CD4-positive, CD25-positive, alpha-beta regulatory T cell (primary cell): Measurements from ENCODE around the gene AURKAIP1. TPM values are rescaled to one million over a fixed set of nuclear protein-coding genes. Genes with fewer than 3 reads are reported as not detected.
A peak's percentile ranks its signal among the peaks of the same experiment; 100 is the strongest.

Source experiments
- ATAC-seq, 2 donors: fragments of 150-1000 bp; cut with Tn5 transposase; one replicate each; pipeline ENCODE4 v1.10.0; 2021; ENCODE audit warnings: low read depth in 2 of 2, moderate number of reproducible peaks in 2 of 2, moderate library complexity in 1 of 2
- DNase-seq, 3 donors: peaks; one replicate each; pipeline versions ENCODE4 v3.0.0 to v3.0.0-alpha.2; 2012 to 2022; ENCODE audit warnings: mixed read lengths in 1 of 3
- H3K27ac ChIP-seq: one replicate; pipeline ENCODE4 v1.7.0; 2013; ENCODE audit warnings: mild to moderate bottlenecking, low read length; ENCODE audit not compliant: insufficient read depth, poor library complexity, severe bottlenecking
- H3K27me3 ChIP-seq: one replicate; pipeline ENCODE4 v1.7.0; 2013; ENCODE audit warnings: low read length; ENCODE audit not compliant: control insufficient read depth, insufficient read depth
- H3K36me3 ChIP-seq: one replicate; pipeline ENCODE4 v1.7.0; 2013; ENCODE audit warnings: mild to moderate bottlenecking, low read length, moderate library complexity; ENCODE audit not compliant: control insufficient read depth, insufficient read depth
- H3K4me1 ChIP-seq: 2 replicates; pipeline ENCODE4 v1.7.0; 2013; ENCODE audit warnings: mild to moderate bottlenecking, low read length; ENCODE audit not compliant: insufficient read depth, control insufficient read depth, poor library complexity, severe bottlenecking
- H3K4me3 ChIP-seq: one replicate; pipeline ENCODE4 v1.7.0; 2013; ENCODE audit warnings: low read depth, mild to moderate bottlenecking, low read length, moderate library complexity
- H3K9me3 ChIP-seq, 2 experiments: 1 replicate in 1 of 2; 2 replicates in 1 of 2; pipeline ENCODE4 v1.7.0; 2013; ENCODE audit warnings: low read length in 2 of 2, mild to moderate bottlenecking in 1 of 2, moderate library complexity in 1 of 2; ENCODE audit not compliant: control insufficient read depth in 2 of 2
- H3K27ac Mint-ChIP-seq, 3 donors: one replicate each; pipeline ENCODE4 v1.8.0; 2020 to 2022; ENCODE audit warnings: mild to moderate bottlenecking in 3 of 3, mixed read lengths in 3 of 3, moderate library complexity in 2 of 3
- H3K27me3 Mint-ChIP-seq: one replicate; pipeline ENCODE4 v1.8.0; 2022; ENCODE audit warnings: mild to moderate bottlenecking, mixed read lengths
- H3K36me3 Mint-ChIP-seq: one replicate; pipeline ENCODE4 v1.8.0; 2020; ENCODE audit warnings: mixed read lengths
- H3K4me1 Mint-ChIP-seq, 4 donors: one replicate each; pipeline ENCODE4 v1.8.0; 2020 to 2022; ENCODE audit warnings: mixed read lengths in 4 of 4, mild to moderate bottlenecking in 1 of 4
- H3K4me3 Mint-ChIP-seq, 4 donors: one replicate each; pipeline ENCODE4 v1.8.0; 2020 to 2022; ENCODE audit warnings: mild to moderate bottlenecking in 4 of 4, mixed read lengths in 4 of 4, moderate library complexity in 3 of 4
- H3K9me3 Mint-ChIP-seq, 7 donors: one replicate each; pipeline ENCODE4 v1.8.0; 2020 to 2022; ENCODE audit warnings: mixed read lengths in 7 of 7, mild to moderate bottlenecking in 3 of 7, moderate library complexity in 2 of 7
- polyA plus RNA-seq, 4 donors: library from polyadenylated mRNA; unstranded; fragments of 300-500 nt; fragmentation: Illumina TruSeq; gene quantifications; one replicate each; pipeline ENCODE4 v1.2.3, GENCODE V29; 2021
- total RNA-seq: library from RNA; stranded (reverse); gene quantifications from one replicate; pipeline ENCODE4 v1.2.3, GENCODE V29; 2022

Gene AURKAIP1
- total and polyA plus RNA-seq, 5 donors from 2014 or later = 76.0 to 190 (median 153) TPM

- Histone ChIP-seq H3K9me3 (no peaks in the 10 kb centered on the region), H3K4me3 (peak overlapping the region; percentile 61), H3K4me1 (peaks cover 43% of the 10 kb centered on the region), H3K36me3 (no peaks in the 10 kb centered on the region), H3K27ac (peak overlapping the region; percentile 78), H3K27me3 (no peaks in the 10 kb centered on the region)
- Mint-ChIP-seq H3K27ac (peak overlapping the region in 2 of 3 donors; percentile 48 to 65), H3K9me3 (no peaks in the 10 kb centered on the region), H3K4me1 (peaks cover 0 to 45% (median 8%) of the 10 kb centered on the region in 4 donors), H3K36me3 (no peaks in the 10 kb centered on the region), H3K4me3 (peak overlapping the region; percentile 75 to 89 (median 83)), H3K27me3 (no peaks in the 10 kb centered on the region)
- ATAC-seq (no peak), DNase-seq (peak in 1 of 3 donors; percentile 61)
These were observed 48.9 kb downstream of the AURKAIP1 start for GRCh38 chr1:1326075-1326605.

- H3K27ac ChIP-seq = peak overlapping the region; percentile 78
- H3K27me3 ChIP-seq = no peaks in the 10 kb centered on the region
- no peaks in the 10 kb centered on the region for H3K9me3 ChIP-seq
- H3K9me3 Mint-ChIP-seq = no peaks in the 10 kb centered on the region
- H3K27ac Mint-ChIP-seq = peak overlapping the region in 2 of 3 donors; percentile 12 to 67
- no peaks in the 10 kb centered on the region for H3K27me3 Mint-ChIP-seq
- H3K36me3 Mint-ChIP-seq = no peaks in the 10 kb centered on the region
- DNase-seq (peak in 1 of 3 donors; percentile 49), ATAC-seq (no peak)
- H3K4me3 Mint-ChIP-seq = peak overlapping the region; percentile 75 to 89 (median 83)
- peak overlapping the region; percentile 61 for H3K4me3 ChIP-seq
- peaks cover 0 to 45% (median 8%) of the 10 kb centered on the region in 4 donors for H3K4me1 Mint-ChIP-seq
- H3K36me3 ChIP-seq = peaks cover 3% of the 10 kb centered on the region
- peaks cover 43% of the 10 kb centered on the region for H3K4me1 ChIP-seq
These were observed 49.5 kb downstream of the AURKAIP1 start for GRCh38 chr1:1325288-1326074.

DNA sequence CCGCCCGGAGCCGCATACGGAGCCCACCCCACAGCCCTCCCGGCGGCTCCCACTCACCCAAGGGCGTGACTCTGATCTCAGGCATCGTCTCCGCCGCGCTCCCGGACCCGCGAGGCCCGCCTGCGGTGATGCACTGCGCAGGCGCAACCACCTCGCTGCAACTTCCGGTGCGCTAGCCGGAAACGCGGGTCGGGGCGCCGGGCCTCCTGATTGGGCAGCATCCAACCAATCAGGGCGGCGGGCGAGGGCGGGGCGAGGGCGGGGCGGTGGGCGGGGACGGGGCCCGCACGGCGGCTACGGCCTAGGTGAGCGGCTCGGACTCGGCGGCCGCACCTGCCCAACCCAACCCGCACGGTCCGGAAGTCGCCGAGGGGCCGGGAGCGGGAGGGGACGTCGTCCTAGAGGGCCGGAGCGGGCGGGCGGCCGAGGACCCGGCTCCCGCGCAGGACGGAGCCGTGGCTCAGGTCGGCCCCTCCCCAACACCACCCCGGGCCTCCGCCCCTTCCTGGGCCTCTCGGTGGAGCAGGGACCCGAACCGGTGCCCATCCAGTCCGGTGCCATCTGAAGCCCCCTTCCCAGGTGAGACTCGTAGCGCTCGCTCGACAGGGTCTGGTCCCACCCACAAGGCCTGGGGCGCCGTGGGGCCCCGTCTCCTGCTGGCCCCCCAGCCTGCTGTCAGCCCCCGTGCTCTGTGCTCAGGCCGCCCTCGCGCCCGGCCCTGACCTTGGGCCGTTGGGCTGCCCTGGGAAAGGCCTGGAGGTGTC, 50.3 kb downstream of the AURKAIP1 start, which contains the start of the genes CPTP and INTS11:
Gene CPTP, plus strand, starts transcription at position 279 of the 764 bp plus-strand sequence. CDS start 2,109 bp downstream, outside the sequence.
Gene INTS11, minus strand, starts transcription at position 137 of the 764 bp plus-strand sequence. Its CDS starts 52 bp downstream, at position 85.
- DNase-seq (peak; percentile 94 to 96 (median 94)), ATAC-seq (peak; percentile 83 to 86)
- peaks cover 43% of the 10 kb centered on the region for H3K4me1 ChIP-seq
- H3K27ac Mint-ChIP-seq = peak within 1 kb of the TSS; percentile 63 to 91 (median 90)
- H3K9me3 Mint-ChIP-seq = no peaks in the 10 kb centered on the region
- H3K27me3 ChIP-seq = no peaks in the 10 kb centered on the region
- H3K27me3 Mint-ChIP-seq = no peaks in the 10 kb centered on the region
- peak within 1 kb of the TSS; percentile 86 to 93 (median 92) for H3K4me3 Mint-ChIP-seq
- peaks cover 0 to 51% (median 8%) of the 10 kb centered on the region in 4 donors for H3K4me1 Mint-ChIP-seq
- H3K9me3 ChIP-seq = no peaks in the 10 kb centered on the region
- H3K36me3 ChIP-seq = peaks cover 11% of the 10 kb centered on the region
- peak within 1 kb of the TSS; percentile 78 for H3K27ac ChIP-seq
- no peaks in the 10 kb centered on the region for H3K36me3 Mint-ChIP-seq
- H3K4me3 ChIP-seq = peak within 1 kb of the TSS; percentile 61

- Mint-ChIP-seq H3K27me3 (no peaks in the 10 kb centered on the region), H3K4me1 (peaks cover 0 to 54% (median 8%) of the 10 kb centered on the region in 4 donors), H3K36me3 (peaks cover 5% of the 10 kb centered on the region), H3K4me3 (peak overlapping the region in 3 of 4 donors; percentile 70 to 92 (median 89)), H3K27ac (peak overlapping the region in 1 of 3 donors; percentile 41), H3K9me3 (no peaks in the 10 kb centered on the region)
- H3K4me3 ChIP-seq = no peak overlapping the region
- no peak for DNase-seq
- H3K9me3 ChIP-seq = no peaks in the 10 kb centered on the region
- H3K36me3 ChIP-seq = peaks cover 14% of the 10 kb centered on the region
- H3K27me3 ChIP-seq = no peaks in the 10 kb centered on the region
- ATAC-seq = peak in 1 of 2 donors; percentile 16
- H3K4me1 ChIP-seq = peaks cover 43% of the 10 kb centered on the region
- H3K27ac ChIP-seq = peak overlapping the region; percentile 78
These were observed 50.9 kb downstream of the AURKAIP1 start for GRCh38 chr1:1324084-1324523.

Other genes starting within 250 kb of the AURKAIP1 start
- not detected for gene TTLL10, start 201.3 kb downstream of the AURKAIP1 start, total RNA-seq
- not detected for gene TTLL10, start 201.3 kb downstream of the AURKAIP1 start, polyA plus RNA-seq
- 47.8 TPM for gene TNFRSF18, start 168.6 kb downstream of the AURKAIP1 start, total RNA-seq
- 10 to 100 TPM; 17.4 to 54.5 (median 25.2) TPM for gene TNFRSF18, start 168.6 kb downstream of the AURKAIP1 start, polyA plus RNA-seq
- 65.8 TPM for gene TNFRSF4, start 161.1 kb downstream of the AURKAIP1 start, total RNA-seq
- gene TNFRSF4, start 161.1 kb downstream of the AURKAIP1 start, polyA plus RNA-seq = 10 to 100 TPM; 19.0 to 50.2 (median 32.2) TPM
- 165 TPM for gene SDF4, start 143.2 kb downstream of the AURKAIP1 start, total RNA-seq
- 100 to 1,000 TPM in 2 of 4 donors, 10 to 100 TPM in 2; 70.3 to 113 (median 91.6) TPM for gene SDF4, start 143.2 kb downstream of the AURKAIP1 start, polyA plus RNA-seq
- 10.0 TPM for gene B3GALT6, start 143.0 kb downstream of the AURKAIP1 start, total RNA-seq
- 10 to 100 TPM in 1 of 4 donors, 1 to 10 TPM in 3; 4.0 to 11.5 (median 7.3) TPM for gene B3GALT6, start 143.0 kb downstream of the AURKAIP1 start, polyA plus RNA-seq
- gene C1QTNF12, start 128.5 kb downstream of the AURKAIP1 start, total RNA-seq = 6.2 TPM
- gene C1QTNF12, start 128.5 kb downstream of the AURKAIP1 start, polyA plus RNA-seq = under 1 TPM in 1 of 4 donors, not detected in 3; 0.39 TPM
- 56.4 TPM for gene UBE2J2, start 101.4 kb downstream of the AURKAIP1 start, total RNA-seq
- 10 to 100 TPM; 72.9 to 97.5 (median 85.4) TPM for gene UBE2J2, start 101.4 kb downstream of the AURKAIP1 start, polyA plus RNA-seq
- gene SCNN1D, start 94.8 kb downstream of the AURKAIP1 start, total RNA-seq = 4.0 TPM
- gene SCNN1D, start 94.8 kb downstream of the AURKAIP1 start, polyA plus RNA-seq = not detected
- 75.5 TPM for gene ACAP3, start 67.3 kb downstream of the AURKAIP1 start, total RNA-seq
- gene ACAP3, start 67.3 kb downstream of the AURKAIP1 start, polyA plus RNA-seq = 1 to 10 TPM; 2.7 to 9.0 (median 4.1) TPM
- 18.3 TPM for gene PUSL1, start 66.6 kb downstream of the AURKAIP1 start, total RNA-seq
- gene PUSL1, start 66.6 kb downstream of the AURKAIP1 start, polyA plus RNA-seq = 10 to 100 TPM; 17.7 to 21.0 (median 19.1) TPM
- gene INTS11, start 50.5 kb downstream of the AURKAIP1 start, total RNA-seq = 138 TPM
- gene INTS11, start 50.5 kb downstream of the AURKAIP1 start, polyA plus RNA-seq = 10 to 100 TPM; 66.2 to 74.0 (median 67.8) TPM
- gene CPTP, start 50.4 kb downstream of the AURKAIP1 start, total RNA-seq = 27.0 TPM
- gene CPTP, start 50.4 kb downstream of the AURKAIP1 start, polyA plus RNA-seq = 10 to 100 TPM; 21.4 to 40.1 (median 32.6) TPM
- 2.0 TPM for gene TAS1R3, start 43.9 kb downstream of the AURKAIP1 start, total RNA-seq
- under 1 TPM in 2 of 4 donors, not detected in 2; 0.06 to 0.11 TPM for gene TAS1R3, start 43.9 kb downstream of the AURKAIP1 start, polyA plus RNA-seq
- gene DVL1, start 25.8 kb downstream of the AURKAIP1 start, total RNA-seq = 40.0 TPM
- gene DVL1, start 25.8 kb downstream of the AURKAIP1 start, polyA plus RNA-seq = 1 to 10 TPM in 1 of 4 donors, under 1 TPM in 3; 0.43 to 1.1 (median 0.82) TPM
- 0.17 TPM for gene MXRA8, start 16.7 kb downstream of the AURKAIP1 start, total RNA-seq
- not detected for gene MXRA8, start 16.7 kb downstream of the AURKAIP1 start, polyA plus RNA-seq
- gene CCNL2, start 24.1 kb upstream of the AURKAIP1 start, total RNA-seq = 287 TPM
- gene CCNL2, start 24.1 kb upstream of the AURKAIP1 start, polyA plus RNA-seq = 10 to 100 TPM; 17.6 to 24.6 (median 21.4) TPM
- 83.4 TPM for gene MRPL20, start 32.1 kb upstream of the AURKAIP1 start, total RNA-seq
- gene MRPL20, start 32.1 kb upstream of the AURKAIP1 start, polyA plus RNA-seq = 100 to 1,000 TPM; 162 to 188 (median 178) TPM
- not detected for gene ANKRD65, start 46.1 kb upstream of the AURKAIP1 start, total RNA-seq
- under 1 TPM in 1 of 4 donors, not detected in 3; 0.14 TPM for gene ANKRD65, start 46.1 kb upstream of the AURKAIP1 start, polyA plus RNA-seq
- not detected for gene VWA1, start 60.5 kb upstream of the AURKAIP1 start, total RNA-seq
- not detected for gene VWA1, start 60.5 kb upstream of the AURKAIP1 start, polyA plus RNA-seq
- 3.4 TPM for gene ATAD3C, start 74.5 kb upstream of the AURKAIP1 start, total RNA-seq
- 1 to 10 TPM in 3 of 4 donors, under 1 TPM in 1; 0.65 to 4.2 (median 2.3) TPM for gene ATAD3C, start 74.5 kb upstream of the AURKAIP1 start, polyA plus RNA-seq
- gene ATAD3B, start 96.6 kb upstream of the AURKAIP1 start, total RNA-seq = 39.4 TPM
- gene ATAD3B, start 96.6 kb upstream of the AURKAIP1 start, polyA plus RNA-seq = 1 to 10 TPM; 2.3 to 5.2 (median 3.0) TPM
- gene ATAD3A, start 137.0 kb upstream of the AURKAIP1 start, total RNA-seq = 20.0 TPM
- gene ATAD3A, start 137.0 kb upstream of the AURKAIP1 start, polyA plus RNA-seq = 1 to 10 TPM; 6.2 to 8.1 (median 7.5) TPM
- gene TMEM240, start 165.4 kb upstream of the AURKAIP1 start, total RNA-seq = not detected
- not detected for gene TMEM240, start 165.4 kb upstream of the AURKAIP1 start, polyA plus RNA-seq
- gene SSU72, start 199.7 kb upstream of the AURKAIP1 start, total RNA-seq = 104 TPM
- gene SSU72, start 199.7 kb upstream of the AURKAIP1 start, polyA plus RNA-seq = 100 to 1,000 TPM; 185 to 279 (median 217) TPM
- gene FNDC10, start 224.9 kb upstream of the AURKAIP1 start, total RNA-seq = 0.96 TPM
- under 1 TPM; 0.21 to 0.37 (median 0.29) TPM for gene FNDC10, start 224.9 kb upstream of the AURKAIP1 start, polyA plus RNA-seq
- 58.2 TPM for gene MIB2, start 240.3 kb upstream of the AURKAIP1 start, total RNA-seq
- 10 to 100 TPM; 15.9 to 20.6 (median 19.0) TPM for gene MIB2, start 240.3 kb upstream of the AURKAIP1 start, polyA plus RNA-seq